Esophagus muscularis mucosa (tissue), 4 donors: ENCODE data around the gene KCP.

ENCODE experiments used
- CTCF ChIP-seq, 3 experiments: fragments of 200-600 bp in 2 of 3; fragments of 450-650 bp in 1 of 3; sonication (generic) in 2 of 3; IDR thresholded peaks; one replicate each; pipeline ENCODE4 v1.5.1; 2017 to 2019; ENCODE audit warnings: antibody characterized with exemption in 3 of 3, mild to moderate bottlenecking in 2 of 3, moderate library complexity in 1 of 3
- EP300 ChIP-seq: sonication (generic); formaldehyde crosslinking; IDR thresholded peaks from one replicate; pipeline ENCODE4 v1.6.1; 2017; ENCODE audit warnings: antibody characterized with exemption
- POLR2A ChIP-seq: fragments of 450-650 bp; IDR thresholded peaks from one replicate; pipeline ENCODE4 v1.6.1; 2017; ENCODE audit warnings: antibody characterized with exemption, moderate library complexity, mild to moderate bottlenecking, low read depth
- POLR2AphosphoS5 ChIP-seq, 2 donors: sonication (generic); formaldehyde crosslinking; IDR thresholded peaks; one replicate each; pipeline ENCODE4 v1.6.1; 2017; ENCODE audit warnings: antibody characterized with exemption in 2 of 2

- no peak for TF ChIP-seq CTCF (IDR thresholded peaks at IDR 0.05)
- TF ChIP-seq POLR2AphosphoS5 (IDR thresholded peaks at IDR 0.05): no peak
- no peak for TF ChIP-seq POLR2A
- no peak for TF ChIP-seq EP300
Measured at GRCh38 chr7:128914566-128915151, 4.2 kb upstream of the KCP start.
